ENCODE results near the gene TSACC. TPM values are rescaled to one million over a fixed set of nuclear protein-coding genes. Genes with fewer than 3 reads are reported as not detected.
A peak's percentile ranks its signal among the peaks of the same experiment; 100 is the strongest.

The TSACC gene
- total RNA-seq, 2 donors from 2014 or later: not detected

- Histone ChIP-seq H3K27me3 (replicated peaks; ENCODE audit: insufficient read depth) (no peaks in the 10 kb centered on the region), H3K4me1 (ENCODE audit: control insufficient read depth in 1 of 2, low read depth in 2 of 2) (peaks cover 8 to 17% of the 10 kb centered on the region in 2 donors), H3K9me3 (no peaks in the 10 kb centered on the region), H3K4me3 (peak within 1 kb of the TSS; percentile 89), H3K27ac (peak within 1 kb of the TSS; percentile 68 to 70), H3K36me3 (no peaks in the 10 kb centered on the region)
- no peak for TF ChIP-seq CTCF (IDR thresholded peaks at IDR 0.05)
- ATAC-seq (ENCODE audit: insufficient number of reproducible peaks, low FRiP score, low read depth): no peak
- no peak for DNase-seq (ENCODE audit: low spot score)
Observed at GRCh38 chr1:156295391-156295947, 42.9 kb upstream of the TSACC start, which contains the start of gene GLMP. TSS of gene GLMP (minus strand) at chr1:156295679. CDS start at chr1:156295645, 34 bp downstream.

GRCh38 chr1:156298852-156299357, 39.4 kb upstream of the TSACC start, which contains the start of gene VHLL:
TSS of gene VHLL (minus strand) at chr1:156299307. CDS start at chr1:156299189, 118 bp downstream.
- Histone ChIP-seq H3K4me1 (ENCODE audit: control insufficient read depth in 1 of 2, low read depth in 2 of 2) (peaks cover 8 to 11% of the 10 kb centered on the region in 2 donors), H3K36me3 (no peaks in the 10 kb centered on the region), H3K27me3 (replicated peaks; ENCODE audit: insufficient read depth) (no peaks in the 10 kb centered on the region), H3K27ac (no peak within 1 kb of the TSS), H3K9me3 (no peaks in the 10 kb centered on the region), H3K4me3 (no peak within 1 kb of the TSS)
- TF ChIP-seq CTCF (IDR thresholded peaks at IDR 0.05): no peak
- ATAC-seq (ENCODE audit: insufficient number of reproducible peaks, low FRiP score, low read depth) (no peak), DNase-seq (ENCODE audit: low spot score) (no peak)

GRCh38 chr1:156303241-156303640, 35.1 kb upstream of the TSACC start:
- DNase-seq (ENCODE audit: low spot score): no peak
- TF ChIP-seq CTCF (IDR thresholded peaks at IDR 0.05): no peak
- H3K4me1 ChIP-seq (ENCODE audit: control insufficient read depth in 1 of 2, low read depth in 2 of 2): no peaks in the 10 kb centered on the region
- no peak overlapping the region for H3K27ac ChIP-seq
- no peak overlapping the region for H3K4me3 ChIP-seq
- ATAC-seq (ENCODE audit: insufficient number of reproducible peaks, low FRiP score, low read depth): no peak
- no peaks in the 10 kb centered on the region for H3K9me3 ChIP-seq
- H3K36me3 ChIP-seq: peaks cover 8% of the 10 kb centered on the region
- no peaks in the 10 kb centered on the region for H3K27me3 ChIP-seq (replicated peaks; ENCODE audit: insufficient read depth)

GRCh38 chr1:156305215-156305614, 33.1 kb upstream of the TSACC start:
- H3K36me3 ChIP-seq: peaks cover 25% of the 10 kb centered on the region
- no peak for ATAC-seq (ENCODE audit: insufficient number of reproducible peaks, low FRiP score, low read depth)

GRCh38 chr1:156308078-156308477, 30.2 kb upstream of the TSACC start:
- H3K27me3 ChIP-seq (replicated peaks; ENCODE audit: insufficient read depth): no peaks in the 10 kb centered on the region
- no peak overlapping the region for H3K4me3 ChIP-seq
- TF ChIP-seq CTCF (IDR thresholded peaks at IDR 0.05): no peak
- no peak for DNase-seq (ENCODE audit: low spot score)
- no peaks in the 10 kb centered on the region for H3K4me1 ChIP-seq (ENCODE audit: control insufficient read depth in 1 of 2, low read depth in 2 of 2)
- no peak for ATAC-seq (ENCODE audit: insufficient number of reproducible peaks, low FRiP score, low read depth)
- no peak overlapping the region for H3K27ac ChIP-seq
- H3K36me3 ChIP-seq: peaks cover 38% of the 10 kb centered on the region
- no peaks in the 10 kb centered on the region for H3K9me3 ChIP-seq

More at GRCh38 chr1:156305215-156305614, 33.1 kb upstream of the TSACC start:
- Histone ChIP-seq H3K27me3 (replicated peaks; ENCODE audit: insufficient read depth) (no peaks in the 10 kb centered on the region), H3K9me3 (no peaks in the 10 kb centered on the region), H3K4me1 (ENCODE audit: control insufficient read depth in 1 of 2, low read depth in 2 of 2) (no peaks in the 10 kb centered on the region), H3K27ac (no peak overlapping the region), H3K4me3 (no peak overlapping the region)
- TF ChIP-seq CTCF (IDR thresholded peaks at IDR 0.05): no peak
- no peak for DNase-seq (ENCODE audit: low spot score)

Measured in thoracic aorta (tissue), 2 donors.